HUES64 (cell line): Measurements from ENCODE around the gene HRH3.

ENCODE experiments used
- H3K27ac ChIP-seq: 2 replicates; pipeline ENCODE4 v1.7.0; 2013; ENCODE audit warnings: low read depth, low read length, inconsistent platforms
- H3K27me3 ChIP-seq: 2 replicates; pipeline ENCODE4 v1.6.1; 2013; ENCODE audit warnings: mild to moderate bottlenecking, low read length; ENCODE audit not compliant: insufficient read depth
- H3K36me3 ChIP-seq: 2 replicates; pipeline ENCODE4 v1.6.1; 2013; ENCODE audit warnings: mild to moderate bottlenecking, low read length; ENCODE audit not compliant: insufficient read depth
- H3K4me1 ChIP-seq: 2 replicates; pipeline ENCODE4 v1.6.1; 2013; ENCODE audit warnings: mild to moderate bottlenecking, low read length, moderate library complexity; ENCODE audit not compliant: insufficient read depth
- H3K4me3 ChIP-seq: 2 replicates; pipeline ENCODE4 v1.5.1; 2013; ENCODE audit warnings: mild to moderate bottlenecking, low read length, moderate library complexity
- H3K9ac ChIP-seq: 2 replicates; pipeline ENCODE4 v1.6.1; 2013; ENCODE audit warnings: mild to moderate bottlenecking, low read depth, low read length
- H3K9me3 ChIP-seq: 2 replicates; pipeline ENCODE4 v1.6.1; 2013; ENCODE audit warnings: low read depth, low read length; ENCODE audit not compliant: insufficient read depth
- WGBS: fragments of 150-250, 120-280 bp; methylation state at CpG from one replicate; pipeline ENCODE4 v1.1.7; 2013; ENCODE audit warnings: missing lambda C conversion rate; 5-methylcytosine and 5-hydroxymethylcytosine counted together

Gene HRH3

GRCh38 chr20:62179162-62179504, 40.9 kb downstream of the HRH3 start:
- no peaks in the 10 kb centered on the region for H3K27me3 ChIP-seq
- H3K9me3 ChIP-seq = no peaks in the 10 kb centered on the region
- peaks cover 51% of the 10 kb centered on the region for H3K36me3 ChIP-seq
- 98% methylated on average over 14 of the region's 14 CpGs for WGBS
- no peak overlapping the region for H3K9ac ChIP-seq
- H3K27ac ChIP-seq = no peak overlapping the region
- H3K4me1 ChIP-seq = peaks cover 10% of the 10 kb centered on the region
- no peak overlapping the region for H3K4me3 ChIP-seq

- H3K9ac ChIP-seq = no peak overlapping the region
- WGBS = 93% methylated on average over 18 of the region's 19 CpGs
- H3K4me3 ChIP-seq = no peak overlapping the region
- no peak overlapping the region for H3K27ac ChIP-seq
- peaks cover 7% of the 10 kb centered on the region for H3K4me1 ChIP-seq
- peaks cover 53% of the 10 kb centered on the region for H3K36me3 ChIP-seq
- no peaks in the 10 kb centered on the region for H3K27me3 ChIP-seq
- no peaks in the 10 kb centered on the region for H3K9me3 ChIP-seq
Observed at GRCh38 chr20:62178316-62179161, 41.5 kb downstream of the HRH3 start.

DNA sequence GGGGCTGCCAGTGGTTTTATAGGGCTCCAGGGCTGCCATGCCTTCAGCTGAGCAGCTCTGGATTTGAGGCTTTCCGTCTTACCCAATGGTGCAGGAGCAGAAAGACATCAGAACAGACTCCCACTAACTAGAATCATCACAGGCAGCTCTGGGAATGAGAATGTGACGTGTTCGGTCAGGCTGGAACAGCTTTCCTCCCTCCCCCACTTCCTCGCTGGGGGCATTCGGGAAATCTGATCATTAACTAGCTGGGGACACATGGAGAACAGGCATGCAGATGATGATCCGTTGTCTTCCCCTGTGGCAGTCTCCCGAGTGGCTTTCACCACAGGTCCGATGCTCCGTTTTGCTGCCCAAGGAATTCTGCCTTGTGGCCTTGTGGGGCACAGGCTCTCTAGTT, 42.8 kb downstream of the HRH3 start:
- no peak overlapping the region for H3K27ac ChIP-seq
- no peaks in the 10 kb centered on the region for H3K27me3 ChIP-seq
- no peak overlapping the region for H3K9ac ChIP-seq
- H3K36me3 ChIP-seq = peaks cover 60% of the 10 kb centered on the region
- H3K4me1 ChIP-seq = peaks cover 7% of the 10 kb centered on the region
- 96% methylated on average over 9 of the region's 9 CpGs for WGBS
- no peaks in the 10 kb centered on the region for H3K9me3 ChIP-seq
- no peak overlapping the region for H3K4me3 ChIP-seq

- H3K9me3 ChIP-seq = no peaks in the 10 kb centered on the region
- H3K27me3 ChIP-seq = no peaks in the 10 kb centered on the region
- H3K9ac ChIP-seq = no peak overlapping the region
- H3K27ac ChIP-seq = no peak overlapping the region
- 95% methylated on average over 15 of the region's 15 CpGs for WGBS
- peaks cover 4% of the 10 kb centered on the region for H3K4me1 ChIP-seq
- H3K4me3 ChIP-seq = no peak overlapping the region
- peaks cover 62% of the 10 kb centered on the region for H3K36me3 ChIP-seq
Observed at GRCh38 chr20:62176866-62177265, 43.2 kb downstream of the HRH3 start.

GRCh38 chr20:62175711-62176110, 44.4 kb downstream of the HRH3 start:
- Histone ChIP-seq H3K27ac (no peak overlapping the region), H3K36me3 (peaks cover 56% of the 10 kb centered on the region), H3K4me3 (no peak overlapping the region), H3K4me1 (no peaks in the 10 kb centered on the region), H3K9ac (no peak overlapping the region), H3K27me3 (no peaks in the 10 kb centered on the region), H3K9me3 (no peaks in the 10 kb centered on the region)
- WGBS = 95% methylated on average over 9 of the region's 10 CpGs

GRCh38 chr20:62174870-62175624, 45.0 kb downstream of the HRH3 start:
- no peaks in the 10 kb centered on the region for H3K9me3 ChIP-seq
- H3K4me3 ChIP-seq = no peak overlapping the region
- no peaks in the 10 kb centered on the region for H3K27me3 ChIP-seq
- peaks cover 52% of the 10 kb centered on the region for H3K36me3 ChIP-seq
- no peak overlapping the region for H3K9ac ChIP-seq
- H3K4me1 ChIP-seq = no peaks in the 10 kb centered on the region
- no peak overlapping the region for H3K27ac ChIP-seq
- WGBS = 94% methylated on average over 26 of the region's 26 CpGs

- Histone ChIP-seq H3K4me3 (no peak overlapping the region), H3K9me3 (no peaks in the 10 kb centered on the region), H3K9ac (no peak overlapping the region), H3K4me1 (no peaks in the 10 kb centered on the region), H3K27me3 (no peaks in the 10 kb centered on the region), H3K27ac (no peak overlapping the region), H3K36me3 (peaks cover 51% of the 10 kb centered on the region)
- 95% methylated on average over 28 of the region's 28 CpGs for WGBS
Observed at GRCh38 chr20:62174021-62174804, 45.9 kb downstream of the HRH3 start.

GRCh38 chr20:62172666-62173065, 47.4 kb downstream of the HRH3 start:
- Histone ChIP-seq H3K9ac (no peak overlapping the region), H3K4me1 (no peaks in the 10 kb centered on the region), H3K9me3 (no peaks in the 10 kb centered on the region), H3K27ac (no peak overlapping the region), H3K4me3 (no peak overlapping the region), H3K27me3 (no peaks in the 10 kb centered on the region), H3K36me3 (peaks cover 57% of the 10 kb centered on the region)
- WGBS = 95% methylated on average over 18 of the region's 18 CpGs

GRCh38 chr20:62171245-62171644, 48.8 kb downstream of the HRH3 start:
- Histone ChIP-seq H3K9me3 (no peaks in the 10 kb centered on the region), H3K4me3 (no peak overlapping the region), H3K27ac (no peak overlapping the region), H3K4me1 (no peaks in the 10 kb centered on the region), H3K27me3 (no peaks in the 10 kb centered on the region), H3K36me3 (peaks cover 57% of the 10 kb centered on the region), H3K9ac (no peak overlapping the region)
- 92% methylated on average over 8 of the region's 8 CpGs for WGBS

GRCh38 chr20:62170536-62170935, 49.5 kb downstream of the HRH3 start:
- Histone ChIP-seq H3K9me3 (no peaks in the 10 kb centered on the region), H3K36me3 (peaks cover 57% of the 10 kb centered on the region), H3K9ac (no peak overlapping the region), H3K4me3 (no peak overlapping the region), H3K27ac (no peak overlapping the region), H3K27me3 (no peaks in the 10 kb centered on the region), H3K4me1 (no peaks in the 10 kb centered on the region)
- WGBS = 94% methylated on average over 9 of the region's 9 CpGs

GRCh38 chr20:62168890-62169435, 51.1 kb downstream of the HRH3 start:
- Histone ChIP-seq H3K36me3 (peaks cover 58% of the 10 kb centered on the region), H3K9me3 (no peaks in the 10 kb centered on the region), H3K4me1 (no peaks in the 10 kb centered on the region), H3K4me3 (no peak overlapping the region), H3K27ac (no peak overlapping the region), H3K27me3 (no peaks in the 10 kb centered on the region), H3K9ac (no peak overlapping the region)
- 96% methylated on average over 23 of the region's 23 CpGs for WGBS
